Measurements from ENCODE around the gene SDC1. TPM values are rescaled to one million over a fixed set of nuclear protein-coding genes. Genes with fewer than 3 reads are reported as not detected.

Gene SDC1
- total and polyA plus RNA-seq, 11 donors = 0.15 to 2.2 (median 0.36) TPM; not detected in 1

DNA sequence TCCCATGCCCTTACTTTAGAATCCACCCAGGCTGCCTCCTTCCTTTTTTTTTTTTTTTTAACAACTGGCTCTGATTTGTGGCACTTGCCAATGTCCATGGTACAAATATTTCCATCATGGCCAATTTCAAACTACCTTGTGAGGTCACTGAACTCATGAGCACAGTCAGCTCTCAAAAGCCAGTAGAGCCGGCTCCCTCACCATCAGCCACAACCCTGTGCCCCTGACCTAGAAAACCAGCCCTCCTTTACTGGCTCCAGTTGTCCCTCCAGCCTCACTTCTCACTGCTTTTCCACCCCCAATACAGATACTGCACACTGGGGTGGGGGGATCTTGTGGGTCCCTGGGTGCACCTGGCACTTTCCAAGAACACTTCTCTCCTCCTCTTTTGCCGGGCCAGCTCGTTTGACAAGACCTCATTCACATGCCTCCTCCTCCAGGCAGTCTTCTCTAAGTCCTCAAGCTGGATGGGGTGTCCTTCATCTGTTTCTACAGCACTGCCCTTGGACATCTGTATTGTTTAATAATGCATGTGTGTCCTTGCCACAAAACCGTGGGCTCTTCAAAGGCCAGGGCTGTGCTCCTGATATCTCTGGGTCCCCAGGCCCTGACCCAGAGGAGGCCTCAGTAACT is 35.5 kb downstream of the SDC1 start:
- no peak for ATAC-seq

GRCh38 chr2:20188851-20189250 is 36.1 kb downstream of the SDC1 start:
- Histone ChIP-seq H3K36me3 (no peaks in the 10 kb centered on the region), H3K9me3 (no peaks in the 10 kb centered on the region), H3K4me1 (peaks cover 0 to 17% (median 0%) of the 10 kb centered on the region in 12 donors), H3K4me3 (no peak overlapping the region), H3K27ac (no peak overlapping the region), H3K27me3 (no peaks in the 10 kb centered on the region)
- intact Hi-C loops (cut with DNase I) = no loop called here
- WGBS, 4 donors = 81 to 94% (median 86%) methylated on average over 6 of the region's 6 CpGs
- DNase-seq (no peak), ATAC-seq (no peak)
- no peak for TF ChIP-seq POLR2A (IDR thresholded peaks at IDR 0.05)
- no peak for TF ChIP-seq CTCF (IDR thresholded peaks at IDR 0.05)

More for the DNA sequence above, 35.5 kb downstream of the SDC1 start:
- WGBS, 4 donors = 83 to 90% (median 86%) methylated on average over 4 of the region's 4 CpGs
- Histone ChIP-seq H3K36me3 (no peaks in the 10 kb centered on the region), H3K4me1 (peaks cover 0 to 17% (median 0%) of the 10 kb centered on the region in 12 donors), H3K4me3 (no peak overlapping the region), H3K27ac (no peak overlapping the region), H3K9me3 (no peaks in the 10 kb centered on the region), H3K27me3 (no peaks in the 10 kb centered on the region)
- intact Hi-C loops (cut with DNase I) = no loop called here
- TF ChIP-seq POLR2A (IDR thresholded peaks at IDR 0.05) = no peak
- TF ChIP-seq CTCF (IDR thresholded peaks at IDR 0.05) = no peak
- DNase-seq = no peak

DNA sequence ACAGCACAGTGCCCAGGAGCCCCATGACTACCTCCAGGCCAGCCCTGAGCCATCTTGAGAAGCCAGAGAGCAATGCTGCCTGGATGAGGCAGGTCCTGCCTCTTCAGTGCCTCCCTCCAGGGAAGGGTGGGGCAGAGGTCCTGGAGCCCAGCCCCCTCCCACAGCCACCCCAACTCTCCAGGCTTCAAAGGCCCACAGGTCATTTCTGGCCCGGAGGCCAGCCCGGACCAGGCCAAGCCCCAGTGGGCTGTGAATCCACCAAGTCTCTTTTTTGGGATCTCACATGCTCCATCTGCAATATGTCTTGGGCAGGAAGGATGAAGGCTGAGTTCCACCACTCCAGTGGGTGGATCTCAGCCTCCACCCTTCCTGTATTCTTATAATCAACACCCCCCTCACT is 36.7 kb downstream of the SDC1 start:
- ATAC-seq (no peak), DNase-seq (no peak)
- Histone ChIP-seq H3K4me3 (no peak overlapping the region), H3K27me3 (no peaks in the 10 kb centered on the region), H3K9me3 (no peaks in the 10 kb centered on the region), H3K4me1 (peaks cover 0 to 17% (median 0%) of the 10 kb centered on the region in 12 donors), H3K36me3 (no peaks in the 10 kb centered on the region), H3K27ac (no peak overlapping the region)
- WGBS, 4 donors = 63 to 85% (median 74%) methylated on average over 2 of the region's 2 CpGs
- TF ChIP-seq POLR2A (IDR thresholded peaks at IDR 0.05) (no peak), CTCF (IDR thresholded peaks at IDR 0.05) (no peak)
- intact Hi-C loops (cut with DNase I) = no loop called here

DNA sequence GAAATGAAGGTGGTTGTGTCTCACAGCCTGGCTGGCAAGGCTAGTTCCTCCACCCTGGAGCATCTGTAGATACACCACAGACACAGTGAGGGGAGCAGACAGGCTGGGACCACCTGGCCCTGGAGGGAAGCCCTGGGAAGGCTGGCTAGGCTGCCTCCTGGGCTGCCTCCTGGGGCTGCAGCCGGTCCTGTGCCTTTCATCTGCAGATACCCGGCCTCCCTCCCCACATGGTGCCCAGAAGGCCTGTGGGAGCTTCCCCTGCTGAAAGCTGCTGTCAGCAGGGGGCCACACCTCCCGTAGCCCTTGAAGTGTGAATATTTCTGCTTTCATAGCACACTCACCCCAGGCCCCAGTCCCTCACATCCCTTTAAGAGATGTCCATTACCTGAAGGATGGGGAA is 37.6 kb downstream of the SDC1 start:
- Histone ChIP-seq H3K9me3 (no peaks in the 10 kb centered on the region), H3K4me3 (no peak overlapping the region), H3K36me3 (no peaks in the 10 kb centered on the region), H3K27ac (no peak overlapping the region), H3K27me3 (no peaks in the 10 kb centered on the region), H3K4me1 (peaks cover 0 to 17% (median 0%) of the 10 kb centered on the region in 12 donors)
- WGBS, 4 donors = 66 to 79% (median 77%) methylated on average over 3 of the region's 3 CpGs
- TF ChIP-seq POLR2A (IDR thresholded peaks at IDR 0.05) (no peak), CTCF (IDR thresholded peaks at IDR 0.05) (no peak)
- ATAC-seq = no peak
- intact Hi-C loops (cut with DNase I) = no loop called here
- DNase-seq = peak in 1 of 5 donors; percentile 20
